AG04449 (cell line): ENCODE data around the gene EDN3.
"Not testable (repeated sequence)": the region's sequence is repeated elsewhere in the genome, so short reads cannot be mapped to it uniquely, and the experiment has no call there.

Experiments used
- CTCF ChIA-PET: fragments of 350-600 bp; formaldehyde crosslinking; extraction: SDS; loops from one replicate; lab custom pipeline; 2021; ENCODE audit warnings: antibody characterized with exemption; lab: Yijun Ruan, JAX
- POLR2A ChIA-PET: fragments of 400-600, 350-600 bp; formaldehyde crosslinking; extraction: SDS; loops from one replicate; lab custom pipeline; 2020; ENCODE audit warnings: antibody characterized with exemption, inconsistent platforms; lab: Yijun Ruan, JAX
- DNase-seq: peaks from one replicate; pipeline ENCODE4 v3.0.0-alpha.2; 2010; ENCODE audit warnings: low read depth, low spot score
- H3K4me3 ChIP-seq: 2 replicates; pipeline ENCODE4 v1.5.1; 2011; ENCODE audit warnings: low read depth, mild to moderate bottlenecking, control low read depth, low read length
- TF ChIP-seq, protein P1 (sequence below): IDR thresholded peaks from one replicate; pipeline ENCODE4 v1.5.1; 2011; ENCODE audit warnings: mild to moderate bottlenecking, moderate library complexity, low read length, control low read depth, inconsistent platforms; ENCODE audit not compliant: insufficient read depth; ENCODE audit errors: missing control alignments

The EDN3 gene

DNA sequence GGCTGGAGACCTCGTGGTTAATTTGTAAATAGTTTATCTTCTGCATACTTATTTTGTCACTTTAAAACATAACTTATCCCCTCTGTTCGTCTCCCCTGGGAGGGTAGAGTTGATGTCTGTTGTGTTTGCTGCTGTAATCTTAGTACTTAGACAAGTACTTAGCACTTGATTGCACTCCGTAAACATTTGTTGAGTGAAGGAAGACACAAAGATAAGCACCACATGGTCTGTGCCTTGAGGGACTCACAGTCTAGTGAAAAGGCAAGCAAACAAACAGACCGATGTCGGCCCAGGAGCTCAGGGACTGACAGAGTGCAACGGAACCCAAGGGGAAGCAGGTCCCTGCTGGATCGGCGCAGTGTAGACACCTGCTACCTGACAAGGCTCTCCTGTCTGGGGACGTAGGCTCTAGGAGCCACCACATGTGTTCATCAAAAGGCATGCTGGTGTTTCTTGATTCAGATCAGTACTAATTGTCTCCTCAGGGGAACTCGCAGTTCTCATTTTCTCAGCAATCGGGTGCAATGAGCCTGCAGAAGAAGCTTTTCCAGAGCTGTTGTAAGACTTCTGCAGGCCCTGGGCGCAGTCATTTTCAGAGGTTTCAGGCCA, 31.4 kb downstream of the EDN3 start:
- DNase-seq, result no peak
- TF ChIP-seq, protein P1, sequence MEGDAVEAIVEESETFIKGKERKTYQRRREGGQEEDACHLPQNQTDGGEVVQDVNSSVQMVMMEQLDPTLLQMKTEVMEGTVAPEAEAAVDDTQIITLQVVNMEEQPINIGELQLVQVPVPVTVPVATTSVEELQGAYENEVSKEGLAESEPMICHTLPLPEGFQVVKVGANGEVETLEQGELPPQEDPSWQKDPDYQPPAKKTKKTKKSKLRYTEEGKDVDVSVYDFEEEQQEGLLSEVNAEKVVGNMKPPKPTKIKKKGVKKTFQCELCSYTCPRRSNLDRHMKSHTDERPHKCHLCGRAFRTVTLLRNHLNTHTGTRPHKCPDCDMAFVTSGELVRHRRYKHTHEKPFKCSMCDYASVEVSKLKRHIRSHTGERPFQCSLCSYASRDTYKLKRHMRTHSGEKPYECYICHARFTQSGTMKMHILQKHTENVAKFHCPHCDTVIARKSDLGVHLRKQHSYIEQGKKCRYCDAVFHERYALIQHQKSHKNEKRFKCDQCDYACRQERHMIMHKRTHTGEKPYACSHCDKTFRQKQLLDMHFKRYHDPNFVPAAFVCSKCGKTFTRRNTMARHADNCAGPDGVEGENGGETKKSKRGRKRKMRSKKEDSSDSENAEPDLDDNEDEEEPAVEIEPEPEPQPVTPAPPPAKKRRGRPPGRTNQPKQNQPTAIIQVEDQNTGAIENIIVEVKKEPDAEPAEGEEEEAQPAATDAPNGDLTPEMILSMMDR, result no peak
- H3K4me3 ChIP-seq, result no peak overlapping the region
- ChIA-PET CTCF (no interaction called here), POLR2A (no interaction called here)

DNA sequence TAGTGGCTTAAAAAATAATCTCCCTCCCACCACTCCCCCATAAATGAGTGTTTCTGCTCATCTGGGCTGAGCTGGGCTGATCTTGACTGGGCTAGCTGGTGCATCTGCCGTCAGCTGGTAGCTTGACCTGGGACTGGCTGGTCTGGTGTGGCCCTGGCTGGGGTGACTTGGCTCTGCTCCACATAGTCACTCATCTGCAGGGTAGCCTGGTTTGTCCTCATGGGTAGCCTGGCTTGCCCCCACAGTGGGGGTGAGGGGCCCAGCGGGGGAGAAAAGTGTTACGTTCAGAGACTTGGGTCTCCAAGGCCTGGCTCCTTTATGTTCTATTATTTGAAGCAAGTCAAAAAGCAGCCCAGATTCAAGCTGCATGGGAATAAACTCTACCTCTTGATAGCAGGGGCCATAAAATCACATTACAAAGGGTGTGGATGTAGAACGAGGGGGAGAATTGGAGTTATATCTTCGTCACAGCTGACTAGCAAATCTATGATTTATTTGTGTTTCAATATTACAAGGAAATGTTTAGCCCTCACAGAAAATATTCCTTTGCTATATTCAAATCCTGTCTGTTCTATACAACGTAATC, 32.9 kb downstream of the EDN3 start:
- TF ChIP-seq, protein P1, result no peak
- no peak for DNase-seq
- CTCF ChIA-PET, result no interaction called here
- POLR2A ChIA-PET, result no interaction called here
- H3K4me3 ChIP-seq, result no peak overlapping the region

DNA sequence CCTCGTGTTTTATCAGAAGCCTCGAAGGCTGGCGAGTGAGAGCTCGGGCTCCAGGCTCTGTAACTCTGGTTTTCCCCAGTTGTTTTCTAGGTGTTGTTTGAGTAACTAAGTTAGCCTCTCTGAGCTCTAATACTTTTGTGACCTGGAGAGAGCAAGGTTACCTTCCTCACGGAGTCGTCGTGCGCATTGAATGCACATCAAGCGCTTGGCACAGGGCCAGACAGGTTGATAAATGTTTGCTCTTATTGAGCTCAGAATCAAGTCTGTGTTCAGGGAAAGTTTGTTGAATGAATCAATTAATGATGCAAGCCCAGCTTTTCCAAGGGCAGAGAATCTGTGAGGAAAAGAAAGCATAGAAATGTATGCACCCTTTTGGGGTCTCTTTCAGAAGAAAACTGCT, 33.5 kb downstream of the EDN3 start:
- H3K4me3 ChIP-seq, result no peak overlapping the region
- no peak for DNase-seq
- ChIA-PET POLR2A (no interaction called here), CTCF (no interaction called here)
- TF ChIP-seq, protein P1, result no peak

DNA sequence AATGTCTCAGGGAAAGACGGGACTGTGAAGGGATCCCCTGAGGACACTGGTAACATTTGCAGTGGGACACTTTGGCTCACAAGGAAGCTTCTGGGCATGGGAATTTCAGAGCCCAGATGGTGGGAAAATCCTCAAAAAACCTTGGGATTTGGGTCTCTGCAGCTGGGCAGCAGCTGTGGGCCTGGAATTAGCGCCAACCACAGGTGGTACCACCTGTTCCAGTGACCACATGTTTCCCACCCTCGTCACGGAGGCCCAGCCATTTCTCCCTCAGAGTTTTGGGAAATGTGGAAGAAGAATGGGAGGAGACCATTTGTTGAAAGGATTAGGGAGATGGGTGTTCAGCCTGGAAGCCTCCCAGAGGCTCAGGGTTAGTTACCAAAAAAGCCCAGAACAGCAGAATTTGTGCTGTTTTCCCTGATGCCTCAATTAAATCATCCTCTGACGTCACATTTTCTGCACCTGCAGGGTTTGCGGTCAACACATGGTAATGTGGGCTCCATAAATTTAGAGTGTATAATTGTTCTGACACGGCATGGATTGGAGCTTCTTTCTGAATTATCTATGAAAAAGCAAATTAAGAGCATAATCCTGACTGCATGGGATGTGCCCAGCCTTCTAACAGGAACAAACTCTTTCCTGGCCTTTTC, 34.4 kb downstream of the EDN3 start:
- TF ChIP-seq, protein P1, result no peak
- no peak for DNase-seq
- CTCF ChIA-PET, result no interaction called here
- H3K4me3 ChIP-seq, result no peak overlapping the region
- POLR2A ChIA-PET, result no interaction called here

- DNase-seq, result no peak
- no peak overlapping the region for H3K4me3 ChIP-seq
- POLR2A ChIA-PET, result no interaction called here
- CTCF ChIA-PET, result no interaction called here
- TF ChIP-seq, protein P1, result no peak
Observed at GRCh38 chr20:59335377-59335776, 35.0 kb downstream of the EDN3 start.

GRCh38 chr20:59336540-59336939, 36.1 kb downstream of the EDN3 start:
- DNase-seq, result no peak
- no peak overlapping the region for H3K4me3 ChIP-seq
- TF ChIP-seq, protein P1, result no peak
- ChIA-PET CTCF (no interaction called here), POLR2A (no interaction called here)

- H3K4me3 ChIP-seq, POLR2A ChIA-PET, DNase-seq, CTCF ChIA-PET: not testable (repeated sequence)
Observed at GRCh38 chr20:59338444-59338843, 38.0 kb downstream of the EDN3 start.
